Measurements from ENCODE around the gene BARHL2. TPM values are rescaled to one million over a fixed set of nuclear protein-coding genes. Genes with fewer than 3 reads are reported as not detected.

Gene BARHL2
- total and polyA plus RNA-seq, 10 donors, result not detected

- no peak overlapping the region for H3K4me3 ChIP-seq
- H3K27me3 ChIP-seq (replicated peaks in 1 of 7), result peaks cover 18 to 100% (median 99%) of the 10 kb centered on the region in 7 donors
- H3K9me3 ChIP-seq, result peaks cover 0 to 35% (median 0%) of the 10 kb centered on the region in 8 donors
- H3K36me3 ChIP-seq, result no peaks in the 10 kb centered on the region
- no peak for DNase-seq
- no peak overlapping the region for H3K27ac ChIP-seq
- 18 to 21% (median 20%) methylated on average over 5 of the region's 5 CpGs for WGBS, 5 donors
- no peak for TF ChIP-seq POLR2AphosphoS5 (IDR thresholded peaks at IDR 0.05)
- no peak for TF ChIP-seq POLR2A (IDR thresholded peaks at IDR 0.05)
- TF ChIP-seq CTCF (IDR thresholded peaks at IDR 0.05 in 8 of 11, conservative IDR thresholded peaks at IDR 0.05 in 3 of 11), result no peak
- intact Hi-C loops (cut with DNase I; ENCODE audit: low total_unique reads), result loop anchor here (10.0 kb wide), 1 partner anchor 117 kb away; no protein-coding TSS in a partner anchor
- peaks cover 18 to 76% (median 65%) of the 10 kb centered on the region in 6 donors for H3K4me1 ChIP-seq
These were observed 10.9 kb upstream of the BARHL2 start for GRCh38 chr1:90727917-90728501.

GRCh38 chr1:90726986-90727480, 9.9 kb upstream of the BARHL2 start:
- 9 to 20% (median 13%) methylated on average over 8 to 25 of the region's 25 CpGs for WGBS, 5 donors
- intact Hi-C loops (cut with DNase I; ENCODE audit: low total_unique reads), result loop anchor here (10.0 kb wide), 1 partner anchor 118 kb away; no protein-coding TSS in a partner anchor
- Histone ChIP-seq H3K4me3 (peak overlapping the region in 1 of 8 donors; percentile 65), H3K27me3 (replicated peaks in 1 of 7) (peaks cover 18 to 100% (median 100%) of the 10 kb centered on the region in 7 donors), H3K4me1 (peaks cover 18 to 78% (median 66%) of the 10 kb centered on the region in 6 donors), H3K9me3 (peaks cover 0 to 35% (median 0%) of the 10 kb centered on the region in 8 donors), H3K27ac (no peak overlapping the region), H3K36me3 (no peaks in the 10 kb centered on the region)
- no peak for TF ChIP-seq CTCF (IDR thresholded peaks at IDR 0.05 in 8 of 11, conservative IDR thresholded peaks at IDR 0.05 in 3 of 11)
- TF ChIP-seq POLR2AphosphoS5 (IDR thresholded peaks at IDR 0.05), result no peak
- TF ChIP-seq POLR2A (IDR thresholded peaks at IDR 0.05), result no peak
- DNase-seq, result no peak

- H3K4me1 ChIP-seq, result peaks cover 18 to 84% (median 67%) of the 10 kb centered on the region in 6 donors
- H3K9me3 ChIP-seq, result peaks cover 0 to 35% (median 0%) of the 10 kb centered on the region in 8 donors
- H3K27ac ChIP-seq, result no peak overlapping the region
- no peak for DNase-seq
- intact Hi-C loops (cut with DNase I; ENCODE audit: low total_unique reads), result loop anchor here (10.0 kb wide), 1 partner anchor 118 kb away; no protein-coding TSS in a partner anchor
- TF ChIP-seq POLR2A (IDR thresholded peaks at IDR 0.05) (no peak), POLR2AphosphoS5 (IDR thresholded peaks at IDR 0.05) (no peak), CTCF (IDR thresholded peaks at IDR 0.05 in 8 of 11, conservative IDR thresholded peaks at IDR 0.05 in 3 of 11) (no peak)
- peak overlapping the region in 3 of 8 donors; percentile 26 to 65 (median 30) for H3K4me3 ChIP-seq
- H3K36me3 ChIP-seq, result no peaks in the 10 kb centered on the region
- WGBS, 5 donors, result 5 to 10% (median 7%) methylated on average over 26 to 28 of the region's 28 CpGs
- peaks cover 18 to 100% (median 100%) of the 10 kb centered on the region in 7 donors for H3K27me3 ChIP-seq (replicated peaks in 1 of 7)
These were observed 9.4 kb upstream of the BARHL2 start for GRCh38 chr1:90726425-90726985.

Data from spleen (tissue), 11 donors.